CD4-positive, alpha-beta T cell treated with Interleukin-15 for 4 hours (primary cell): Measurements from ENCODE around the gene LAPTM4A.
"Not testable (repeated sequence)": the region's sequence is repeated elsewhere in the genome, so short reads cannot be mapped to it uniquely, and the experiment has no call there.

ENCODE experiments used
- DNase-seq: peaks from one replicate; pipeline ENCODE4 v3.0.0-alpha.2; 2020; ENCODE audit warnings: low spot score

Gene LAPTM4A

DNA sequence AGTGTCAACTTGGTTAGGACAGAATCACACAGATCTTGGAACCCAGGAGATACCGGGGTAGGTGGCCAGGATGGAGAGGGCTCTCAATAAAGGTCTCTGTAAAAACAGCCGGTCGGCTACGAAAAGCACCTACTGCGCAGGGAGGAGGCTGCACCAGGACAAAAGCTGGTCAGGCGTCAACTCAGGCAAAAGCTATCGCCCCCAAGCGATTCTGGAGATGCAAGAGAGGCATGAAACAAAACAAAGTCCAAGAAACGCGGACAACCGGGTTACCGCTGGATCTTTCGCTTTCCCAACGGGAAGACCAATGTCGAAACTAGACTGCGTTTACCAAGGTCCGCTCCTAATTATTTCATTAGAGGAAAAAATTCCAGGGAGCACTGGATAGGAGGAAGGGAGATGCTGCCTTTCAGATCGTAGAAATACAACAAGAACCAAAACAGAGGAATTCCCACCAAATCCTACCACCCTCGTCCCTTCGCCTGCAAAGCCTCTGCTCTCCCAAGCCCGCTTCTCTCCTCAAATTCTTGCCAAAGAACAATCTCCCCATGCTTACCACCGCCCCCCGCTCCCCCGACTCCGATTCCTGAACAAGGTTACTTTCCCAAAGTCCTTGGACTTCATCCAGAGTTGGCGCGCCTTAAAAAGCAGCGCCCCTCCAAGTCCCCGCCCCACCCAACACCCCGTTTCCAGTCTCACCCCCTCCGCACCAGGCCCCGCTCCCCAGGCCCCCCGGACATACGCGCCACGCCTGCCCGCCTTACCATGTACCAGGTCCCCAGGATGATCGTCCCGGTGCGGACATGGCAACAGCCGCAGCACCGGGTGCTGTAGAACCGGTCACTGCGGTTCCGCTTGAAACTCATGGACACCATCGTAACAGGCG lies 539 bp downstream of the LAPTM4A start:
- DNase-seq: peak; percentile 9

GRCh38 chr2:20050104-20050645 lies 1.3 kb downstream of the LAPTM4A start:
- peak; percentile 45 for DNase-seq

DNA sequence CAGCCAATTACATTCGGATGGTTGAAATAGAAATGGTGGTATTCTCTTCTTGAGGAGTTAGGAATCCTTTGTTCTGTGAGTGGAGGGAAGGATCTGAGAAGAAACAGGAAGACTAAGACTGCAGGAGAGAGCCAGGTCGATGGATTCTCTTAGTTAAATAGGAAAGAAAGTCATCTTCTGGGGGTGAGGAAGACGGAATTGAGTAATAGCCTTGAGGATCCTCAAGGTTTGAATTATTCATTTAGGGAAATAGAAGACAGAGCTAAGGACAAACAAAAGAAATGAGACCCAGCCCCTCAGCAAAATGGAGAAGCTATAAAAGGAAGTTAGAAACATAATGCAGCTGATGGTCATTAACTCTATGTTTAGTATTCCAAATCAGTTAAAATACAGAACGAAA lies 1.8 kb downstream of the LAPTM4A start:
- no peak for DNase-seq

DNA sequence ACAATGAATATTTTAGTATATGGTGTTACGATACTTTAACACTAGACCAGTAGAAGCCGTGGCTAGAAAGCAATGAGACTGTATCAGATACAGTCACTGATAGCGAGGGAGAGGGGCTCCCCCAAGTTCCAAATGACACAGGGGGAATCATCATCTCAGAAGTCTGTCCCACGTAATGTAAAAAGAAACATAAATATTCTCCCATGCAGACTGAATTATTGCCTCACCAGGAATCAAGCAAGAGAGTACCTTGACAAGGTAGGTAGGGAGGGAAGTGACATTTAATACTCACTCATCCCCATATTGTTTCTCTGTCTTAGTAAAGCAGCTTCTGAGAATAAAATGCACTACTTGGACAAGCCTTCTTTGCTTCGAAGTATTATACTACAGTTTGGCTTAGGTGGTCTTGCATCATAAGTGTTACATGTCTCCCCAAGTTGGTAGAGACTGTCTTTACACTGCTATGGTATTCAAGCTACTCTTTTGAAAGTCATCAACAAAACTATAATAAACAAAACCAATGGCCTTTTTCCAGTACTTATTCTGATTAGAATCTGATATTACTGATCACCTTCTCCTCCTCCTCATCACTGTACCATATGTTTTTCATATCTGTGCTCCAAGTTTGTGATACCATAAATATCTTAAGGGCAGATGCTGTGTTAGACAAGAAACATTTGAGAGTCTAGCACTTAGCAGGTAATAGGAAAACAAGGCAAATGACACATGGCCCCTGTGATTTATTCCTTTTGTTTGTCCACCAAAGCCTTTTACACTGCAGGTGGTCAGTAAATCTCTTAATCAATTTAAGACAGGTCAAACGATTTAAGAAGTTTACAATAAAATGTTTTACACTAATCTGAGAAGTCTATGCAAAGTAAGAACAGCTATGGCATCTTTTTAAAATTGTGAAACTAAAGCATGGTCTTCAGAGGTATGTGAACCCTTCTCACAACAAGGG lies 2.7 kb downstream of the LAPTM4A start:
- no peak for DNase-seq

GRCh38 chr2:20045712-20046292 lies 5.6 kb downstream of the LAPTM4A start:
- not testable (repeated sequence) for DNase-seq

- DNase-seq: no peak
Measured at GRCh38 chr2:20044778-20045177, 6.7 kb downstream of the LAPTM4A start.

GRCh38 chr2:20042531-20042930 lies 8.9 kb downstream of the LAPTM4A start:
- no peak for DNase-seq

DNA sequence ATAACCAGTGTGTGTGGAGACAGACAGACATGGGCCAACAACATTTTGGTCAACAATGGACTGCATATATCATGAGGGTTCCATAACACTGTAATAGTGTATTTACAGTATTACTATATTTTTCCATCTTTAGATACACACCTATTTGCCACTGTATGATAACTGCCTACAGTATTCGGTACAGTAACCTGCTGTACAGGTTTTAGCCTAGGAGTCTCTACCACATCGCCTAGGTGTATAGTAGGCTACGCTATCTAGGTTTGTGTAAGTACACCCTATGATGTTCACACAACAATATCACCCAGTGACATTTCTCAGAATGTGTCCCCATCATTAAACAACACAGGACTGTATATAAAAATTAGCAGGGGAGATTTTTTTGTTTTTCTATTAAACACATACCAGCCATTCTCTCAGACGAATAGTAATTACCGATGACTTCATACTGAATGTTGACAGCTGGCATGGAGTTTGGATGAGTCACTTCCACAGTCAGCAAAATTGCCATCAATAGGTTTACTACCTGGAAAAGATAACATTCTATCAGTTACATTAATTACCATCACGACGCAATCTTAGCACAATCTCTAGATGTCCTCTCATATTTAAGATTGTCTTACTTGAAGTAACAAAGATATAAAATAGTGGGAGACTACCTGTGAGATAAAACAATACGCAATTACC lies 10.8 kb downstream of the LAPTM4A start:
- DNase-seq: no peak

- no peak for DNase-seq
Measured at GRCh38 chr2:20037660-20038059, 13.8 kb downstream of the LAPTM4A start.

DNA sequence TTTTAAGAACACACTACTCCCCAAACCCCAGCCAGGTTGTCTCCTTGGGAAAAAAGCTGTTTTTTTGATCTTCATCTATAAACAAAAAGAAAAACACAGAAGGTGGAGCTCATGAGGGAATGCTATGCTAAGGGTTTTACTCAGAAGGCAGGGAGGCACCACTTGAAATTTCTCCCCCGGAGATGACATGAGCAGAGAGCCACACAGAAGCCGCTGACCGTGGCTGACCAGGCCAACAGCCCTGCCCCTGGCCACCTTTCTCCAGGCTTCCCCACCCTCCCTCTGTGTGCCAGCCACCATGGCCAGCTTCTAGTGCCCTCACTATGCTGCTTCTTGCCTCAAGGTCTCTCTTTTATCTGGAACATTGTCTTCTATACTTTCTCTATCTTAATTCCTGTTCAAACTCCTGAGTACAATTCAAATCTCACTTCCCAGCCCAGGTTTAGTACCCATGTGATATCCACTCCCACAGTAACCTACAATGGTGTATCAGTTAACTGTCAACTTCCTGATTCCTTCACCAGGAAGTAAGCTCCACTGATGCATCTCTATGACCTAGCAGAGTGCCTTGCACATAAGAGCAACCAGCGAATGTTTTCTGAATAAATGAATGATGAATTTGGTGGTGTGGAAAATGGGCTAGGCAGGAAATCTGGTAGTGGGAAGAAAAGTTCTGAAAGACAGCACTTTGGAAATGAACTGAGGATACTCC lies 15.3 kb downstream of the LAPTM4A start:
- DNase-seq: no peak

- no peak for DNase-seq
Measured at GRCh38 chr2:20034821-20035220, 16.6 kb downstream of the LAPTM4A start.

- no peak for DNase-seq
Measured at GRCh38 chr2:20034218-20034617, 17.2 kb downstream of the LAPTM4A start.

GRCh38 chr2:20033322-20033721 lies 18.1 kb downstream of the LAPTM4A start:
- DNase-seq: no peak

GRCh38 chr2:20030224-20030623 lies 21.2 kb downstream of the LAPTM4A start:
- no peak for DNase-seq

DNA sequence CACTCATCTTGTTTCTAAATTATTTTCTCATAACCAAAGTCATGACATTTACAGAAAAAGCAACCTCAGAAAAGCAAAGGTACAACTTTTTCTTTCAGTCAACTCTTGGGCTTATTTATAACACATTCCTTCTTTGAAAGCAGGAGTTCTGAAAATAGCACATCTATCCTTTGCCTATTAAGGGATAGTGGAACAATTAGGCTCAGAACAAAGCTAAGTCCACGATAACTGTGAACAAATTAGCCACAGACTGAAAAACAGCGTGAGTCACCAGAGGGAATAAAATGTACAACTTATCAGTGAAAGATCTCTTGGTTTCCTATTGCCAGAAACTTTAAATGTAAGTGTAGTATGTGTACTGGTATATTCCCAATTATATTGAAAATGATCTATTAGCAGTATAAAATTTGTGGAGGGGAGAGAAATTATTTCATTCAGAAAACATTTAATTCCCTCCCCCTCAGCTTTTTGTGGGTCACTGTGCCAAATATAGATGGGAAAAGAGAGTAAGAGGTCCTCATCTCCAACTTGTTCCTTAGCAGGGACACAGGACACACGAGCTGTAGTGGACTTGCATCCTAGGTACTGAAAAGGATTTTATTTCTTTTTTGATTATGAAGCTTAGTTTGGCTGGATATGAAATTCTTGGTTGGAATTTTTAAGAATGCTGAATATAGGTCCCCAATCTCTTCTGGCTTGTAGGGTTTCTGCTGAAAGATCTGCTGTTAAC lies 23.6 kb downstream of the LAPTM4A start:
- DNase-seq: no peak

DNA sequence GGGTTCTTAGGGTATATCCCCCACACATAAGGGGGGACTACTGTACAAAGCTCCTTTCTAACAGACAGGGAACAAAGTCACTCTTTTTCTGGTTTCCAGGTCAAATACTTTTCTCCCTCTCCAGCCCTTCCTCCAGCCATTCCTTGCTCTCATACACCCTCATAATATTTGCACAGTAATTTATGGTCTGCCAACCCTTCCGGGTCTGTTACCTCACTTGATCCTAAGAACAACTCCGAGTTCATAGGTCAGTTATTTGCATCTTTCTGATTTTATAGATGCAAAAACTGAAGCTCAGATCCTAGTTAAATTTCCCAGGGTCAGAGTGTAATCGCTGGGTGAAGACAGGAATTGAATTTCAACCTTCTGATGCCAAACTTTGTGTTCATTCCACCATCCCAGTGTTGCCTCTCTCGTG lies 24.2 kb downstream of the LAPTM4A start:
- DNase-seq: no peak

- no peak for DNase-seq
Measured at GRCh38 chr2:20025065-20025786, 26.2 kb downstream of the LAPTM4A start.

- DNase-seq: no peak
Measured at GRCh38 chr2:20023688-20024087, 27.7 kb downstream of the LAPTM4A start.

GRCh38 chr2:20021405-20022009 lies 29.9 kb downstream of the LAPTM4A start:
- no peak for DNase-seq
